ENCODE data around the gene CTSG. TPM values are rescaled to one million over a fixed set of nuclear protein-coding genes. Genes with fewer than 3 reads are reported as not detected.
"Not testable (repeated sequence)": the region's sequence is repeated elsewhere in the genome, so short reads cannot be mapped to it uniquely, and the experiment has no call there.

The CTSG gene
- polyA plus RNA-seq, 3 donors = 0.62 to 0.79 (median 0.76) TPM

- DNase-seq (ENCODE audit: extremely low read depth in 1 of 11, low read depth in 9 of 11, low spot score in 4 of 11) = no peak
Measured at GRCh38 chr14:24565766-24566165, 10.3 kb downstream of the CTSG start.

- DNase-seq (ENCODE audit: extremely low read depth in 1 of 11, low read depth in 9 of 11, low spot score in 4 of 11) = no peak
Measured at GRCh38 chr14:24563505-24563904, 12.5 kb downstream of the CTSG start.

GRCh38 chr14:24556756-24557155, 19.3 kb downstream of the CTSG start:
- no peak for DNase-seq (ENCODE audit: extremely low read depth in 1 of 11, low read depth in 9 of 11, low spot score in 4 of 11)

- DNase-seq (ENCODE audit: extremely low read depth in 1 of 11, low read depth in 9 of 11, low spot score in 4 of 11) = not testable (repeated sequence)
Measured at GRCh38 chr14:24549064-24549463, 27.0 kb downstream of the CTSG start.

- DNase-seq (ENCODE audit: extremely low read depth in 1 of 11, low read depth in 9 of 11, low spot score in 4 of 11) = no peak
Measured at GRCh38 chr14:24542346-24542936, 33.6 kb downstream of the CTSG start.

GRCh38 chr14:24535737-24536136, 40.3 kb downstream of the CTSG start:
- no peak for DNase-seq (ENCODE audit: extremely low read depth in 1 of 11, low read depth in 9 of 11, low spot score in 4 of 11)

- no peak for DNase-seq (ENCODE audit: extremely low read depth in 1 of 11, low read depth in 9 of 11, low spot score in 4 of 11)
Measured at GRCh38 chr14:24534286-24534685, 41.8 kb downstream of the CTSG start.

- not testable (repeated sequence) for DNase-seq (ENCODE audit: extremely low read depth in 1 of 11, low read depth in 9 of 11, low spot score in 4 of 11)
Measured at GRCh38 chr14:24525877-24526620, 50.0 kb downstream of the CTSG start.

Other genes with a start within 250 kb of the CTSG start
- 10 to 100 TPM; 15.7 to 25.1 (median 21.6) TPM for gene ADCY4, start 241.2 kb downstream of the CTSG start, polyA plus RNA-seq (ENCODE audit: insufficient read length in 3 of 3)
- gene RIPK3, start 236.3 kb downstream of the CTSG start, polyA plus RNA-seq (ENCODE audit: insufficient read length in 3 of 3) = 1 to 10 TPM; 2.5 to 4.5 (median 3.1) TPM
- gene NFATC4, start 208.1 kb downstream of the CTSG start, polyA plus RNA-seq (ENCODE audit: insufficient read length in 3 of 3) = 10 to 100 TPM; 58.4 to 95.5 (median 74.1) TPM
- 10 to 100 TPM; 47.5 to 60.0 (median 47.8) TPM for gene NYNRIN, start 177.2 kb downstream of the CTSG start, polyA plus RNA-seq (ENCODE audit: insufficient read length in 3 of 3)
- 1 to 10 TPM; 2.9 to 3.5 (median 3.0) TPM for gene CBLN3, start 146.6 kb downstream of the CTSG start, polyA plus RNA-seq (ENCODE audit: insufficient read length in 3 of 3)
- gene KHNYN, start 146.3 kb downstream of the CTSG start, polyA plus RNA-seq (ENCODE audit: insufficient read length in 3 of 3) = 10 to 100 TPM; 44.8 to 51.6 (median 48.4) TPM
- 10 to 100 TPM; 51.4 to 76.8 (median 69.5) TPM for gene SDR39U1, start 133.5 kb downstream of the CTSG start, polyA plus RNA-seq (ENCODE audit: insufficient read length in 3 of 3)
- under 1 TPM; 0.19 to 0.53 (median 0.32) TPM for gene CMA1, start 68.0 kb downstream of the CTSG start, polyA plus RNA-seq (ENCODE audit: insufficient read length in 3 of 3)
- gene GZMH, start 33.4 kb upstream of the CTSG start, polyA plus RNA-seq (ENCODE audit: insufficient read length in 3 of 3) = under 1 TPM in 1 of 3 donors, not detected in 2; 0.11 TPM
- gene GZMB, start 57.9 kb upstream of the CTSG start, polyA plus RNA-seq (ENCODE audit: insufficient read length in 3 of 3) = 1 to 10 TPM in 1 of 3 donors, under 1 TPM in 1, not detected in 1; 0.60 to 1.2 TPM